Placental pericyte (primary cell): ENCODE results near the gene ATP2B3. TPM values are rescaled to one million over a fixed set of nuclear protein-coding genes. Genes with fewer than 3 reads are reported as not detected.

Source experiments
- total RNA-seq: library from RNA; depleted of rRNA; stranded (reverse); fragments of >200 nt; gene quantifications from 2 replicates; pipeline ENCODE4 v1.2.3, GENCODE V29; 2012

ATP2B3 gene
- total RNA-seq = not detected in 2 replicates

GRCh38 chrX:153517423-153517822 lies at the start of gene ATP2B3:
Gene ATP2B3, plus strand, starts transcription at chrX:153517642. Its CDS starts 18,606 bp downstream, at chrX:153536248.

GRCh38 chrX:153470411-153471363 lies 46.8 kb upstream of the ATP2B3 start, which contains the start of gene HAUS7:
Gene HAUS7, minus strand, starts transcription at chrX:153470576. Its CDS starts 19 bp downstream, at chrX:153470557.

GRCh38 chrX:153494541-153495361 lies 22.7 kb upstream of the ATP2B3 start, which contains the start of gene BGN:
Gene BGN, plus strand, starts transcription at chrX:153494980. Its CDS starts 9,652 bp downstream, at chrX:153504632.

GRCh38 chrX:153598541-153599191 lies 81.2 kb downstream of the ATP2B3 start, which contains the start of gene CCNQ:
Gene CCNQ, minus strand, starts transcription at chrX:153599139. Its CDS starts 66 bp downstream, at chrX:153599073.

Other genes starting within 250 kb of the ATP2B3 start
- not detected in 2 replicates for gene PNMA6F, start 195.9 kb upstream of the ATP2B3 start, total RNA-seq
- gene ZNF275, start 183.5 kb upstream of the ATP2B3 start, total RNA-seq = 10.1 and 13.5 TPM in 2 replicates
- not detected in 2 replicates for gene PNMA6E, start 116.3 kb upstream of the ATP2B3 start, total RNA-seq
- gene ZFP92, start 106.2 kb upstream of the ATP2B3 start, total RNA-seq = under 0.01 and 0.44 TPM in 2 replicates
- 0.22 and 2.4 TPM in 2 replicates for gene TREX2, start 71.6 kb upstream of the ATP2B3 start, total RNA-seq
- gene HAUS7, start 47.1 kb upstream of the ATP2B3 start, total RNA-seq = 8.8 and 26.8 TPM in 2 replicates
- gene BGN, start 22.7 kb upstream of the ATP2B3 start, total RNA-seq = 3.3 and 23.3 TPM in 2 replicates
- gene CCNQ, start 81.5 kb downstream of the ATP2B3 start, total RNA-seq = 24.3 and 52.0 TPM in 2 replicates
- gene DUSP9, start 129.6 kb downstream of the ATP2B3 start, total RNA-seq = under 0.01 and 0.14 TPM in 2 replicates
- gene PNCK, start 156.2 kb downstream of the ATP2B3 start, total RNA-seq = 0.22 TPM in 1 of 2 replicates, not detected in the other
- gene SLC6A8, start 170.3 kb downstream of the ATP2B3 start, total RNA-seq = 10.0 and 16.4 TPM in 2 replicates
- gene BCAP31, start 206.7 kb downstream of the ATP2B3 start, total RNA-seq = 141 and 153 TPM in 2 replicates
- gene ABCD1, start 207.2 kb downstream of the ATP2B3 start, total RNA-seq = 18.6 and 22.0 TPM in 2 replicates
- 4.0 and 4.6 TPM in 2 replicates for gene PLXNB3, start 246.6 kb downstream of the ATP2B3 start, total RNA-seq